GM12875 (cell line): ENCODE measurements around the gene WDR59.
"Not testable (repeated sequence)": the region's sequence is repeated elsewhere in the genome, so short reads cannot be mapped to it uniquely, and the experiment has no call there.

Experiments used
- H3K4me3 ChIP-seq: one replicate; pipeline ENCODE4 v1.5.1; 2011; ENCODE audit warnings: low read depth, low read length, control low read depth
- CTCF ChIP-seq: IDR thresholded peaks from 2 replicates; pipeline ENCODE4 v1.5.1; 2011; ENCODE audit warnings: low read depth, mild to moderate bottlenecking, control low read depth, inconsistent platforms, low read length, moderate library complexity, borderline replicate concordance; ENCODE audit not compliant: insufficient read depth

The WDR59 gene

GRCh38 chr16:74991268-74991592, 6.3 kb upstream of the WDR59 start:
- no peak for TF ChIP-seq CTCF
- no peak overlapping the region for H3K4me3 ChIP-seq

- no peak overlapping the region for H3K4me3 ChIP-seq
- TF ChIP-seq CTCF: no peak
Observed at GRCh38 chr16:74990832-74991231, 5.9 kb upstream of the WDR59 start.

GRCh38 chr16:74989864-74990263, 4.9 kb upstream of the WDR59 start:
- not testable (repeated sequence) for H3K4me3 ChIP-seq

GRCh38 chr16:74987027-74987681, 2.2 kb upstream of the WDR59 start:
- H3K4me3 ChIP-seq: no peak overlapping the region
- no peak for TF ChIP-seq CTCF

- H3K4me3 ChIP-seq: peak overlapping the region; percentile 87
- no peak for TF ChIP-seq CTCF
Observed at GRCh38 chr16:74984194-74984528, 762 bp downstream of the WDR59 start.

- TF ChIP-seq CTCF: no peak
- H3K4me3 ChIP-seq: no peak overlapping the region
Observed at GRCh38 chr16:74982256-74982655, 2.7 kb downstream of the WDR59 start.

- TF ChIP-seq CTCF: no peak
Observed at GRCh38 chr16:74975591-74975990, 9.3 kb downstream of the WDR59 start.

GRCh38 chr16:74973304-74973703, 11.6 kb downstream of the WDR59 start:
- H3K4me3 ChIP-seq: no peak overlapping the region
- TF ChIP-seq CTCF: no peak

More at GRCh38 chr16:74975591-74975990, 9.3 kb downstream of the WDR59 start:
- H3K4me3 ChIP-seq: no peak overlapping the region
